GM10248 (cell line): ENCODE results near the gene VWA3B.
"Not testable (repeated sequence)": the region's sequence is repeated elsewhere in the genome, so short reads cannot be mapped to it uniquely, and the experiment has no call there.

Experiments
- CTCF ChIA-PET: fragments of 300-600 bp; sonication (Branson Sonifier 250); formaldehyde crosslinking; extraction: SDS; loops from one replicate; lab custom pipeline; 2021; ENCODE audit warnings: antibody characterized with exemption; lab: Yijun Ruan, JAX
- POLR2A ChIA-PET: fragments of 350-650 bp; sonication (Branson Sonifier 250); formaldehyde crosslinking; extraction: SDS; loops from one replicate; lab custom pipeline; 2020; ENCODE audit warnings: antibody characterized with exemption; lab: Yijun Ruan, JAX
- DNase-seq: peaks from one replicate; pipeline ENCODE4 v3.0.0; 2012; ENCODE audit errors: extremely low spot score
- TF ChIP-seq, protein P1 (sequence below): IDR thresholded peaks from 2 replicates; pipeline ENCODE4 v1.5.1; 2012; ENCODE audit warnings: mild to moderate bottlenecking, low read depth; ENCODE audit errors: extremely low read depth, missing control alignments, control extremely low read depth

The VWA3B gene

GRCh38 chr2:98043101-98043500 lies 43.9 kb upstream of the VWA3B start:
- CTCF ChIA-PET, result interaction anchor here (1.8 kb wide), 1 partner anchor 19 kb away, joined by 4 read pairs; no protein-coding TSS in a partner anchor
- no peak for DNase-seq
- POLR2A ChIA-PET, result no interaction called here
- TF ChIP-seq, protein P1, sequence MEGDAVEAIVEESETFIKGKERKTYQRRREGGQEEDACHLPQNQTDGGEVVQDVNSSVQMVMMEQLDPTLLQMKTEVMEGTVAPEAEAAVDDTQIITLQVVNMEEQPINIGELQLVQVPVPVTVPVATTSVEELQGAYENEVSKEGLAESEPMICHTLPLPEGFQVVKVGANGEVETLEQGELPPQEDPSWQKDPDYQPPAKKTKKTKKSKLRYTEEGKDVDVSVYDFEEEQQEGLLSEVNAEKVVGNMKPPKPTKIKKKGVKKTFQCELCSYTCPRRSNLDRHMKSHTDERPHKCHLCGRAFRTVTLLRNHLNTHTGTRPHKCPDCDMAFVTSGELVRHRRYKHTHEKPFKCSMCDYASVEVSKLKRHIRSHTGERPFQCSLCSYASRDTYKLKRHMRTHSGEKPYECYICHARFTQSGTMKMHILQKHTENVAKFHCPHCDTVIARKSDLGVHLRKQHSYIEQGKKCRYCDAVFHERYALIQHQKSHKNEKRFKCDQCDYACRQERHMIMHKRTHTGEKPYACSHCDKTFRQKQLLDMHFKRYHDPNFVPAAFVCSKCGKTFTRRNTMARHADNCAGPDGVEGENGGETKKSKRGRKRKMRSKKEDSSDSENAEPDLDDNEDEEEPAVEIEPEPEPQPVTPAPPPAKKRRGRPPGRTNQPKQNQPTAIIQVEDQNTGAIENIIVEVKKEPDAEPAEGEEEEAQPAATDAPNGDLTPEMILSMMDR, result no peak

GRCh38 chr2:98044730-98045129 lies 42.2 kb upstream of the VWA3B start:
- POLR2A ChIA-PET, DNase-seq: not testable (repeated sequence)
- CTCF ChIA-PET, result interaction anchor here (1.1 kb wide), 1 partner anchor 120 kb away, joined by 3 read pairs; no protein-coding TSS in a partner anchor

DNA sequence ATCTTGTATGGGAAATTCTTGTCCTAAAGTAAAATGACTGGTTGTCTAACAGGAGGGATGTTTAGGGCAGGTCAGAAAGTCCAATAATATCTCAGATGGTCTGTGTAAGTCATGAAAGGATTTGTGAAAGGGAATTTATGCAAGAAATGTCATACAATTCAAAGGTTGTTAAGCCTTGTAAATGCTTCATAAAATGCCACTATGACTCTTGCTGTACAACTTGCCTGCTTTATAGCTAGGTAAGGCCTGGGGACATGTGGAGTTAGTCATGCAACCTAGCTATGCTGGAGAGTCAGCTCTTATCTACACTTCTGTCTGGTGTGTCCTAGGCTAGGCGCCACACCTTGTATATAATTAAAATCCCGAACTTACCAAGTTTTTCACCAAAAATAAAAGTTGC lies 36.9 kb upstream of the VWA3B start:
- ChIA-PET CTCF (no interaction called here), POLR2A (no interaction called here)
- DNase-seq, result no peak
- TF ChIP-seq, protein P1, result no peak

- POLR2A ChIA-PET, result no interaction called here
- CTCF ChIA-PET, result no interaction called here
- DNase-seq, result no peak
- TF ChIP-seq, protein P1, result no peak
These were observed 28.6 kb upstream of the VWA3B start for GRCh38 chr2:98058191-98058975.

GRCh38 chr2:98060277-98060676 lies 26.7 kb upstream of the VWA3B start:
- POLR2A ChIA-PET, result no interaction called here
- DNase-seq, result no peak
- TF ChIP-seq, protein P1, result no peak
- CTCF ChIA-PET, result no interaction called here

GRCh38 chr2:98063291-98063854 lies 23.6 kb upstream of the VWA3B start:
- DNase-seq, result no peak
- CTCF ChIA-PET, result interaction anchor here (1.3 to 1.5 kb wide), 2 partner anchors 20 to 36 kb away, joined by 4 read pairs; no protein-coding TSS in a partner anchor
- POLR2A ChIA-PET, result no interaction called here
- TF ChIP-seq, protein P1, result no peak

DNA sequence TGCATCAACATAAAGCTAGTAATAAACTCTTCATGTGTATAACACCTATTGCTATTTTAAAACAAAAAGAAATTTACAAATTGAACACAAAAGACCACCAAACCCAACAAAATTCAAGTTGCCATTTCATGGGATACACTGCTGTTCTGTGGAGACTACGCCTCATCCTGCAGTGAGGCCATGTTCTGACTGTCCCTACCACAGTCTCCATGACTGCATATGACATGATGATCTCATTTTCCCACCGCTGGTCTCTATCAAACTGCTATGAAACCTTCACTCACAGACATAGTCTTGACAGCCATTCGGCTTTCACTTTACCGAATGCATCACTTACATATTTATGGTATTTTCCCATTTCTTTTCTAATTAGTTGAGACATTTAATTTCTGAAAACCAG lies 21.2 kb upstream of the VWA3B start:
- TF ChIP-seq, protein P1, result no peak
- ChIA-PET POLR2A (no interaction called here), CTCF (interaction anchor here (1.6 kb wide), 1 partner anchor 10 kb away, joined by 4 read pairs; no protein-coding TSS in a partner anchor)
- DNase-seq, result no peak
